ENCODE results near the gene ACTR1B. TPM values are rescaled to one million over a fixed set of nuclear protein-coding genes. Genes with fewer than 3 reads are reported as not detected.
"Not testable (repeated sequence)": the region's sequence is repeated elsewhere in the genome, so short reads cannot be mapped to it uniquely, and the experiment has no call there.

ACTR1B gene
- total and polyA plus RNA-seq, 8 donors = 46.8 to 90.0 (median 50.2) TPM

DNA sequence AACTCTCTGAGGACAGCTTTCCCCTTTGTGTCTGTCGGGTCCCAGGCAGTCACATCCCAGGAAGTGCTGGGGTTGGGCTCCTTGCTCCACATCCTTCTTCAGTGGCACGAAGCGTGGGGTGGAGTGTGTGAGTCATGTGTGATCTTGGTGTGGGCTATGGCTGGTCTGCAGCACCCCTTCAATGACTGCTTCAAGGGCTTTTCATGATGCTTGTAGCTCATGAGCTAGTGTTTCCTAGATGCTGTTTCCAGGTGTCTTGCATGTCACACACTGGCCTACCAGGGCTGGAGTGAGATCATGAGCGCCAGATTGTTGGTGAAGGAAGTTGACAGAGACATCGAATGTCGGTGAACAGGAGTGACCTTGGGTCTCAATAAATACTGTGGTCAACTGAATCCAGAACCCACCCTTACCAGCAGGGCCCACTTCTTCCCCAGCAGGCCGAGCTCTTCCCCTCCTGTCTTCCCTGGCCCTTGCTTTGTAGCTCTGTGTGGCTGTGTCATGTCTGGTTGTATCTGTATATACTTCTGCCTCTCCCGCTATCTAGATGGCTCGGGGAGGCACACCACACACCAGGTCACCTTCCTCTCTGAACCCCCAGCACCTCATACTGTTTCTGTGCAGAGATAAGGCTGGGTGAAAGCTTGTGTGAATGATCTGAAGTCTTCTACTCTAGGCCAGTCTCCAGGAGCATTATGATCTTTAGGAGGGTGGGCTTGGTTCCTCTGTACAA, 9.5 kb upstream of the ACTR1B start:
- WGBS, 2 donors = 80 to 86% methylated on average over 9 of the region's 9 CpGs
- DNase-seq (no peak), ATAC-seq (peak in 1 of 4 donors; percentile 12), FAIRE-seq (no peak)
- H3K27me3 ChIP-seq = no peaks in the 10 kb centered on the region
- TF ChIP-seq, protein P1, sequence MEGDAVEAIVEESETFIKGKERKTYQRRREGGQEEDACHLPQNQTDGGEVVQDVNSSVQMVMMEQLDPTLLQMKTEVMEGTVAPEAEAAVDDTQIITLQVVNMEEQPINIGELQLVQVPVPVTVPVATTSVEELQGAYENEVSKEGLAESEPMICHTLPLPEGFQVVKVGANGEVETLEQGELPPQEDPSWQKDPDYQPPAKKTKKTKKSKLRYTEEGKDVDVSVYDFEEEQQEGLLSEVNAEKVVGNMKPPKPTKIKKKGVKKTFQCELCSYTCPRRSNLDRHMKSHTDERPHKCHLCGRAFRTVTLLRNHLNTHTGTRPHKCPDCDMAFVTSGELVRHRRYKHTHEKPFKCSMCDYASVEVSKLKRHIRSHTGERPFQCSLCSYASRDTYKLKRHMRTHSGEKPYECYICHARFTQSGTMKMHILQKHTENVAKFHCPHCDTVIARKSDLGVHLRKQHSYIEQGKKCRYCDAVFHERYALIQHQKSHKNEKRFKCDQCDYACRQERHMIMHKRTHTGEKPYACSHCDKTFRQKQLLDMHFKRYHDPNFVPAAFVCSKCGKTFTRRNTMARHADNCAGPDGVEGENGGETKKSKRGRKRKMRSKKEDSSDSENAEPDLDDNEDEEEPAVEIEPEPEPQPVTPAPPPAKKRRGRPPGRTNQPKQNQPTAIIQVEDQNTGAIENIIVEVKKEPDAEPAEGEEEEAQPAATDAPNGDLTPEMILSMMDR (IDR thresholded peaks at IDR 0.05) = no peak
- H3K4me3 ChIP-seq = no peak overlapping the region
- H3K27ac ChIP-seq = peak overlapping the region in 2 of 4 donors; percentile 15 to 37
- intact Hi-C loops (cut with DNase I) = no loop called here
- H3K36me3 ChIP-seq = no peaks in the 10 kb centered on the region
- H3K9me3 ChIP-seq = no peaks in the 10 kb centered on the region
- no peaks in the 10 kb centered on the region for H3K4me1 ChIP-seq

DNA sequence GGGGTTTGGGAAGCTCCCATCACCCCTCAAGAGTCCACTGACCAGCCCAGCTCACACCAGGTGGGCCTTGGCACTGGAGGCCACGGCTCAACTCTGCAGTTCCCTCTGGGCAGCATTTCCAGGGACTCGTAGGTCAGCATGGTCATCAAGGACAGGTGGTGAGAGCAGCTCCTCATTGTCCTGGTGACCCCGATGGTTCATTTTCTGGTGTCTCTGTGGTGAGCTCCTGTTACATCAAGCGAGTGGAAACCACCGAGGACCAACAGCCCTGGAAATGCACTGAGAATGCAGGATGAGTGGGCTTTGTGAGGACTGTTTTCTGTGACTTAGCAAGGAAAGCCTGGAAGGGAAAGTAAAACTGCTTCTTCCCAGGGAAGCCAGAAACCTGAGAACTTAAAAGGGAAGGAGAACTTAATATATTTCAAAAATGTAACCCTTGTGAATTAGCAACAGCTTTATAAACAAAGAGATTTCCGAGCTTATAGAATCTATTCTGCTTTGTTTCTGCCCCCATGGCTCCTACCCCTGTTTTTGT, 8.8 kb upstream of the ACTR1B start:
- FAIRE-seq = not testable (repeated sequence)

DNA sequence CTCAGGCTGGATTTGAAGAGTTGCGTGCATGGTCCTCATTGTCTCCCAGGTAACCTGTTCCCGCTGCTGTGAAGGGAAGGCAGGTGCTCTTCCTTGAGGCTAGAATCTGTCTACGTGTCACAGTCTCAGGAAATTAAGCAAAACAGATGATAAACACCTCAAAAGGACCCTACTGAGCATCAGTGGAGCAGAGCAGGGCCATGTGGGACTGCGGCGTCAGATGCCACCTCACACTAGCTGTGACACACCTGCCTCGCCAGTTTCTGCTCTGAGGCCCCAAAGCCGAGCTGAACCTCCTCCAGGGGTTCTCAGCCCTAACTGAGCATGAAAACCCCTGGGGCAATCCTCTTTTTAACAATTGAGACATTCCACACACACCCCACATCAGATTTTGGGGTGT, 7.7 kb upstream of the ACTR1B start:
- TF ChIP-seq, protein P1 (IDR thresholded peaks at IDR 0.05) = no peak
- intact Hi-C loops (cut with DNase I) = no loop called here
- H3K27me3 ChIP-seq = no peaks in the 10 kb centered on the region
- H3K4me3 ChIP-seq = no peak overlapping the region
- ATAC-seq (no peak), FAIRE-seq (no peak), DNase-seq (no peak)
- 90 to 93% methylated on average over 7 of the region's 7 CpGs for WGBS, 2 donors
- no peaks in the 10 kb centered on the region for H3K9me3 ChIP-seq
- no peaks in the 10 kb centered on the region for H3K4me1 ChIP-seq
- no peak overlapping the region for H3K27ac ChIP-seq
- H3K36me3 ChIP-seq = no peaks in the 10 kb centered on the region

More for the DNA sequence above, 8.8 kb upstream of the ACTR1B start:
- ATAC-seq; H3K27me3 ChIP-seq; H3K36me3 ChIP-seq; H3K27ac ChIP-seq; H3K4me3 ChIP-seq; intact Hi-C loops (cut with DNase I); H3K4me1 ChIP-seq; DNase-seq; H3K9me3 ChIP-seq: not testable (repeated sequence)
- 92% methylated on average over 4 to 6 of the region's 6 CpGs for WGBS, 2 donors

DNA sequence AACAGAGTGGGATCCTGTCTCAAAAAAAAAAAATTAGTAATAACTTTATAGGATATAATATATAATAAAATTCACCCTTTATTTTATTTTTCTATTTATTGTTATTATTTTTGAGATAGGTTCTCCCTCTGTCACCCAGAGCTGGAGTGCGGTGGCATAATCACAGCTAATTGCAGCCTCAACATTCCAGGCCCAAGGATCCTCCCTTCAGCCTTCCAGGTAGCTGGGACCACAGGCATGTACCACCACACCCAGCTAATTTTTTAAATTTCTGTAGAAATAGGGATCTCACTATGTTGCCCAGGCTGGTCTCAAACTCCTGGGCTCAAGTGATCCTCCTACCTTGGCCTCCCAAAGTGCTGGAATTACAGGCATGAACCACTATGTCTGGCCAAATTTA, 6.6 kb upstream of the ACTR1B start:
- 95 to 100% methylated on average over 1 of the region's 1 CpG for WGBS, 2 donors
- no peak for DNase-seq
- H3K27me3 ChIP-seq = no peaks in the 10 kb centered on the region
- no peaks in the 10 kb centered on the region for H3K36me3 ChIP-seq
- no peak for ATAC-seq
- no peaks in the 10 kb centered on the region for H3K9me3 ChIP-seq
- no peak overlapping the region for H3K4me3 ChIP-seq
- intact Hi-C loops (cut with DNase I) = no loop called here
- TF ChIP-seq, protein P1 (IDR thresholded peaks at IDR 0.05) = no peak
- FAIRE-seq = no peak
- no peaks in the 10 kb centered on the region for H3K4me1 ChIP-seq
- no peak overlapping the region for H3K27ac ChIP-seq

DNA sequence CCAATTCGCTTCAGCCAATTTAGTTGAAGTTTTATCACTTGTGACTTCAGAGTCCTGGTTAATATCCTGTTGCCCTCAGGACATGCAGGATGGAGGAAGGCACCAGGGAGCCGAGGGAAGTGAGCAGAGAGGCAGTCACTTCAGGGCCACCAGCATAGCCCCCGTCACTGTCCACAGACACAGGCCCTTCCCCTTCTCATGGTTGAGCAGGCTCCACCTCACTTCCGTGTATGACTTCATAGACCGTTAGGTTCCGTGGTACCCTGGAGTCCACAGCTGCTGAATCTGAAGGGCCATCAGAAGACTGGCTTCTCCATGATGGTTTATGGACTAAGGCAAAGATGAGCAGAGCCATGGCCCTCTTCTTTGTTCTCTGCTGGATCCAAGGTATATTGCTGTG, 5.6 kb upstream of the ACTR1B start, which contains the start of gene C2orf92:
Gene C2orf92 (plus strand): TSS at position 266 of the 400 bp plus-strand sequence. CDS start 76 bp downstream, at position 342.
- no peak for ATAC-seq
- 89 to 93% methylated on average over 6 of the region's 6 CpGs for WGBS, 2 donors
- FAIRE-seq = no peak
- no peaks in the 10 kb centered on the region for H3K9me3 ChIP-seq
- H3K4me1 ChIP-seq = peaks cover 0 to 8% (median 5%) of the 10 kb centered on the region in 3 donors
- intact Hi-C loops (cut with DNase I) = no loop called here
- DNase-seq = no peak
- H3K27ac ChIP-seq = no peak within 1 kb of the TSS
- H3K4me3 ChIP-seq = no peak within 1 kb of the TSS
- no peaks in the 10 kb centered on the region for H3K27me3 ChIP-seq
- no peaks in the 10 kb centered on the region for H3K36me3 ChIP-seq
- TF ChIP-seq, protein P1 (IDR thresholded peaks at IDR 0.05) = no peak
